SK-MEL-5 (cell line): ENCODE measurements around the gene RPL26. TPM values are rescaled to one million over a fixed set of nuclear protein-coding genes. Genes with fewer than 3 reads are reported as not detected.
A peak's percentile ranks its signal among the peaks of the same experiment; 100 is the strongest.
"Not testable (repeated sequence)": the region's sequence is repeated elsewhere in the genome, so short reads cannot be mapped to it uniquely, and the experiment has no call there.

Experiments
- DNase-seq: peaks from one replicate; pipeline ENCODE4 v3.0.0-alpha.2; 2016; ENCODE audit warnings: low read depth, low spot score
- in situ Hi-C: cut with HindIII; loops from 2 replicates; pipeline ENCODE4 v1.10.0; 2016; ENCODE audit warnings: low sequenced_read_pairs, high pct_unique_total_duplicates, low pct_unique_long_range_greater_than_20kb
- total RNA-seq: library from RNA; depleted of rRNA; stranded (reverse); fragments of >200 nt; shearing (Covaris generic); gene quantifications from 2 replicates; pipeline ENCODE4 v1.2.3, GENCODE V29; 2014

RPL26 gene
- total RNA-seq, 1 experiment from 2014 or later, result 5,030 TPM

GRCh38 chr17:8376271-8377067, 6.5 kb downstream of the RPL26 start, which contains the start of gene KRABD2:
Gene KRABD2, minus strand, starts transcription at chr17:8376704.
- in situ Hi-C loops, result no loop called here

GRCh38 chr17:8375738-8376259, 7.2 kb downstream of the RPL26 start:
- in situ Hi-C loops, result no loop called here
- DNase-seq, result no peak

More at GRCh38 chr17:8376271-8377067, 6.5 kb downstream of the RPL26 start, which contains the start of gene KRABD2:
- peak; percentile 91 for DNase-seq

- in situ Hi-C loops, DNase-seq: not testable (repeated sequence)
Observed at GRCh38 chr17:8373856-8374255, 9.1 kb downstream of the RPL26 start.

GRCh38 chr17:8372422-8372821, 10.6 kb downstream of the RPL26 start:
- no peak for DNase-seq
- in situ Hi-C loops, result no loop called here

GRCh38 chr17:8371786-8372185, 11.2 kb downstream of the RPL26 start:
- in situ Hi-C loops, result no loop called here
- no peak for DNase-seq

- no peak for DNase-seq
- in situ Hi-C loops, result no loop called here
Observed at GRCh38 chr17:8369944-8370343, 13.0 kb downstream of the RPL26 start.

- in situ Hi-C loops, result no loop called here
- no peak for DNase-seq
Observed at GRCh38 chr17:8368193-8368592, 14.8 kb downstream of the RPL26 start.

GRCh38 chr17:8366231-8366630, 16.8 kb downstream of the RPL26 start:
- in situ Hi-C loops, result no loop called here
- no peak for DNase-seq

- no peak for DNase-seq
- in situ Hi-C loops, result no loop called here
Observed at GRCh38 chr17:8365143-8365542, 17.9 kb downstream of the RPL26 start.

- in situ Hi-C loops, result no loop called here
- no peak for DNase-seq
Observed at GRCh38 chr17:8362651-8363332, 20.2 kb downstream of the RPL26 start.

GRCh38 chr17:8360751-8361150, 22.2 kb downstream of the RPL26 start:
- in situ Hi-C loops, result no loop called here
- no peak for DNase-seq

GRCh38 chr17:8360260-8360659, 22.7 kb downstream of the RPL26 start:
- no peak for DNase-seq
- in situ Hi-C loops, result no loop called here

- peak; percentile 29 for DNase-seq
- in situ Hi-C loops, result no loop called here
Observed at GRCh38 chr17:8359769-8360168, 23.2 kb downstream of the RPL26 start.

- DNase-seq, result no peak
- in situ Hi-C loops, result no loop called here
Observed at GRCh38 chr17:8357910-8358309, 25.1 kb downstream of the RPL26 start.

- in situ Hi-C loops, result no loop called here
- DNase-seq, result no peak
Observed at GRCh38 chr17:8354236-8354635, 28.8 kb downstream of the RPL26 start.

- in situ Hi-C loops, result no loop called here
Observed at GRCh38 chr17:8353736-8354135, 29.3 kb downstream of the RPL26 start.

GRCh38 chr17:8350339-8350738, 32.7 kb downstream of the RPL26 start:
- no peak for DNase-seq
- in situ Hi-C loops, result no loop called here

More at GRCh38 chr17:8353736-8354135, 29.3 kb downstream of the RPL26 start:
- no peak for DNase-seq

- in situ Hi-C loops, DNase-seq: not testable (repeated sequence)
Observed at GRCh38 chr17:8347001-8347400, 36.0 kb downstream of the RPL26 start.
